UCSD-AML1 (cell line): ENCODE data around the gene ACSF2.

Experiments
- DNase-seq: peaks from one replicate; lab custom pipeline; 2025; ENCODE audit not compliant: unreplicated experiment; lab: John Stamatoyannopoulos, UW

ACSF2 gene

GRCh38 chr17:50437409-50437808, 11.4 kb downstream of the ACSF2 start:
- DNase-seq = no peak

DNA sequence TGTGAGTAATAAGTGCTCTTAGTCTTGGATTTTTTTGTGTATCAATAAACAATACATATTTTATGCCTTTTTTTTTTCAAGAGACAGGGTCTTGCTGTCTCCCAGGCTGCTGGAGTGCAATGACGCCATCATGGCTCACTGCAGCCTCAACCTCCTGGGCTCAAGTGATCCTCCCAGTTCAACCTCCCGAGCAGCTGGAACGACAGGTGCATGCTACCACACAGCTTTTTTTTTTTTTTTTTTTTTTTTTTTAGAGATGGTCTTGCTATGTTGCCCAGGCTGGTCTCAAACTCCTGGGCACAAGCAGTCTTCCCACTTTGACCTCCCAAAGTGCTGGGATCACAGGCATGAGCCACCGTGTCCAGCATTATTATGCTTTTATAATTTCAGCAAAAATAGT, 13.0 kb downstream of the ACSF2 start:
- no peak for DNase-seq

DNA sequence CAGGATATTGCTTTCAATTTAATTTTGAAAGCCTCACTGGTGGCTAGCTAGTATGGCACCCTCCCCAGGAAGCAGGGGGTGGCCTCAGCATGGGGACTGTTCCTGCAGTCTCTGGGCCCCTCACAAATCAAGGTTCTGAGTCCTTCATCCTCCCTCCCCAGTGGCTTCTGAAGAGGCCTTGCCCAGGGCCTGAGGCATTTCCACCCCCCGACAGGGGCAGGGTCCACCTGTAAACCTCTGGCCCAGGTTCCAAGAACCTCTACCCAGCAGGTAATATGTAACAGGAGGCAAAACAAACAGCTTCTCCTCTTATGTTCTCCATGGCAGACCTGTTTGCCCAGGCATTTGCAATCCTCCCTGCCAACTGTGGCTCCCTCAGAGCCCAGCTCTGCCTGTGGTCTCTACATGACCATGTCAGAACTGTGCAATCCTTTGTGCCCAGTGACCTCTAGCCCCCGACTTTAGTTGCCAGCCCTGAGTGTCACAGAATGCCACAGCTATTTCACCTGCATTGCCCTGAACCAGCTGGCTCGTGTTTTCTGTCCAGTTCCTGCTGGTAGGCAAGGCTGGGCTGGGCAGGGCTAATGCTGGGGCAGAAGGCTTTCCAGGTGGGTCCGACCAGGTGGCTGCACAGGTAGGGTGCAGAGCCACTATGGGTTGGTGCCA, 14.3 kb downstream of the ACSF2 start:
- DNase-seq = no peak

- DNase-seq = no peak
Measured at GRCh38 chr17:50440838-50441829, 15.1 kb downstream of the ACSF2 start.

DNA sequence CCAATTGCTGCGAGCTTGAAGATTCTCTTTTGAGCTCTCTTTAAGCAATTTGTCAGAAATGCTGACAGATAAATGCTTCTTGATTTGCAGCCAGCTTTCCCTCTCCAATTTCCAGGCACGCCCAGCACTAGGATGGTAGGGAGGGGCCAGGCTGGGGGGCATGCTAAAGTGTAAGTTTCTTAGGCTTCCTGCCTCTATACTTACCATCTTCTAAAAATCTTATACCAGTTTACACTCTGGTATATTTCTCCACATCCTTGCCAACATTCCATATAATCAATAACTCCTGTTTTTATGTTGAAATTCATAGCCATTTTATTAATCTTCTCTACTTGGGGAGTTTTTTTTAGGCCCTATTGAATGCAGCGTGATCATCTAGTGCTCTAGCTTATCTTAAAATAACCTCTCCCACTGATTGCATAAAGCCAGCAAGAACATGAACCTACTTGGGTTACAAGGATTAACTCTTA, 17.5 kb downstream of the ACSF2 start:
- DNase-seq = no peak

DNA sequence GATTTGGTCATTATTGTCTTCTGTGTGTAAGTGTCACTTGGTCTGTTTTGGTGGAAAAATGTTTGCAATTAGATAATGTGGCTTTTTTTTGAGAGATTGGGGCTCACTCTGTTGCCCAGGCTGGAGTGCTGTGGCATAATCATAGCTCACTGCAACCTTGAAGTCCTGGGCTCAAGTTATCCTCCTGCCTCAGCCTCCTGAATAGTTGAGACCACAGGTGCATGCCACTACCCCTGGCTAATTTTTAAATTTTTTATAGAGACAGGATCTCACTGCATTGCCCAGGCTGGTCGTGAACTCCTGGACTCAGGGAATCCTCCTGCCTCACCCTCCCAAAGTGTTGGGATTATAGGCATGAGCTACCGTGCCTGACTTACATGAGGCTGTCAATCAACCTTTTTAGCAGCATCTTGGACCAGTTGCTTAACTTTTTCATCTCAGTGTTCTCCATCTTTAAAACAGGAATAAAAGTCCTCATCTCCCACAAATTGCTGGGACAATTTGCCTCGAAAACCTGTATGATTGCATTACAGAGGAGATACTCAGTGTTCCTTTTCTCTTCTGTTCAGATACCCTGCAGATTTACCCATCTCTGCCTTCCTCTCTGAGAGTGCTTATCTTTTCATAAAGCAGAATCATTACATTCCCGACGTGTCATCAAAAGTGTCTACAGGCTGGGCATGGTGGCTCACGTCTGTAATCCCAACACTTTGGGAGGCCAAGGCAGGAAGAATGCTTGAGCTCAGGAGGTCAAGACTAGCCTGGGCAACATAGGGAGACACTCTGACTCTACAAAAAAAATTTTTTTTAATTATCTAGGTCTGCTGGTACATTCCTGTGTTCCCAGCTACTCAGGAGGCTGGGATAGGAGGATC, 19.1 kb downstream of the ACSF2 start:
- no peak for DNase-seq

GRCh38 chr17:50445730-50446325, 19.8 kb downstream of the ACSF2 start:
- no peak for DNase-seq

- DNase-seq = no peak
Measured at GRCh38 chr17:50447870-50448595, 22.0 kb downstream of the ACSF2 start.

- no peak for DNase-seq
Measured at GRCh38 chr17:50448643-50449042, 22.6 kb downstream of the ACSF2 start.

GRCh38 chr17:50451943-50452629, 26.1 kb downstream of the ACSF2 start:
- no peak for DNase-seq

GRCh38 chr17:50452630-50453300, 26.7 kb downstream of the ACSF2 start:
- no peak for DNase-seq

- no peak for DNase-seq
Measured at GRCh38 chr17:50453901-50454300, 27.9 kb downstream of the ACSF2 start.

DNA sequence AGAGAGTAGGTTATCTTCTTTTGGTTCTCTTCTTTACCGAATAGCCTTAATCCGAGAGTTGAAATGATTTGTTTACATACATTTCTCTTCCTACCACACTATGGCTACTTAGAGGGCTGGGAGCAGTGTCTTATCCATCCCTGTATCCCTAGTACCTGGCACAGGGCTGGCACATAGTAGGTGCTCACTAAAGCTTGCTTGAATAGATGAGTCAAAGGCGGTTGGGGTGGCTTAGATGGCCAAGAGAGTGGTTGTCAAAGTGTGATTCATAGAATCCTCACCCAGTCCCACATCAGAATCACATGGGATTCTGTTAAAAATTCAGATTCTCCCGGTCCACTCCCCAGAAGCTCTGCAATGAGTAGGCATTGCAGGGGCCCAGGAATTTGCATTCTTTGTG, 31.6 kb downstream of the ACSF2 start:
- no peak for DNase-seq

- no peak for DNase-seq
Measured at GRCh38 chr17:50458270-50458669, 32.3 kb downstream of the ACSF2 start.

GRCh38 chr17:50458701-50459676, 33.0 kb downstream of the ACSF2 start:
- DNase-seq = no peak

DNA sequence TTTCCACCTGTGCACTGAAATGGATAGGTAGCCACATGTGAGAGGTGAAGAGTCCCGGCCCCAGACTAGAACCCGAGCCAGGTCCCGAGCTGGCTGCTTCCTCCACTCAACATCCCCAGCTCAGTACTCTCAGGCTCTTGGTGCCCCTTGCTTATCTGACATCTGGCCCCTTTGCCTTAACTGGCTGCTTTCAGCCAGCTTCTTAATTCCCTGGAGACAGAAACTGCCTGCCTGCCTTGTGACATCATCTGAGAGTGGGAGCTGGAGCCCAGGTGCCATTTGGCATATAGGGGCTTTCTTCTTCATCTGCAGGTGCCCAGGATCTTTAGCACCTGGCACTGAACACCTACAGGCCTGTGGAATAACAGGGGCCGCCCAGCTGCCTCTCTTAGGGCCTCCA, 33.7 kb downstream of the ACSF2 start:
- DNase-seq = no peak

DNA sequence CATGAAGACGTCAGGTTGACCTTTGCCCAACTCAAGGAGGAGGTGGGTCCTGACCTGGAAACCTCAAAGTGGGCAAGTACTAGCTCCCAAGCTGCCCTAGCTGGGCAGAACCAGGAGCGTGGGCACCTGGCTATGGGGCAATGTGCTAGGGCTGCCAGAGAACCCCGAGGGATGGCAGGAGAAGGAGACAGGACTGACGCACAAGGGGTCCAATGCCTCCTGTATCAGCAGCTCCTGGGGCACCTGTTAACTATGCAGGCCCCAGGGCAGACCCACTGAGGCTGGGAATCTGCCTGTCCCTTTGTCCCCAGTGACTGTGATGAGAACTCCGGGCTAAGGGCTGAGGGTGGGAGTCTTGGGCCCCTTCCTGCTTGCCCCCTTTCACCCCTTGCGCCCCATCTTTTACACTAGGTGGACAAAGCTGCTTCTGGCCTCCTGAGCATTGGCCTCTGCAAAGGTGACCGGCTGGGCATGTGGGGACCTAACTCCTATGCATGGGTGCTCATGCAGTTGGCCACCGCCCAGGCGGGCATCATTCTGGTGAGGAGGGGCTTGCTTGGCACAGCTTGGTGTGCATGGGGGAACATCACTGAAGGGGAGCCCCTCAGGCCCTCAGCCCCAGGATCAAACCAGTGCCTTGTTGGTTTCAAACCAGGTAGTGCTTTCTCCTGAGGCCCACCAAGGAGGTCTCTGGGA, 35.0 kb downstream of the ACSF2 start:
- no peak for DNase-seq
